SK-N-SH (cell line): ENCODE data around the gene LTF. TPM values are rescaled to one million over a fixed set of nuclear protein-coding genes. Genes with fewer than 3 reads are reported as not detected.

Experiments
- CTCF ChIA-PET: fragments of 300-600, 350-600 bp; formaldehyde crosslinking; extraction: SDS; loops from one replicate; lab custom pipeline; 2021; lab: Yijun Ruan, JAX
- POLR2A ChIA-PET: fragments of 350-600 bp; sonication (Branson Sonifier 250); formaldehyde crosslinking; extraction: SDS; loops from one replicate; lab custom pipeline; 2020; ENCODE audit warnings: antibody characterized with exemption, inconsistent platforms; lab: Yijun Ruan, JAX
- DNase-seq: peaks from one replicate; pipeline ENCODE4 v3.0.0; 2012
- H2AFZ ChIP-seq: fragments of 200-600 bp; sonication (generic); 2 replicates; pipeline ENCODE4 v1.8.1; 2016; ENCODE audit warnings: antibody characterized with exemption, mild to moderate bottlenecking, low read depth
- H3F3A ChIP-seq: fragments of 200-600 bp; sonication (generic); replicated peaks from 2 replicates; pipeline ENCODE3; 2016; ENCODE audit warnings: antibody characterized with exemption, mild to moderate bottlenecking; ENCODE audit not compliant: insufficient read depth
- H3K27ac ChIP-seq, 2 experiments: fragments of 200-500 bp in 1 of 2; fragments of 200-600 bp in 1 of 2; sonication (Bioruptor generic) in 1 of 2; sonication (generic), shearing (Covaris generic) in 1 of 2; 2 replicates each; pipeline versions ENCODE4 v1.5.1 to v1.6.1; 2014 to 2016; ENCODE audit warnings: low read depth in 2 of 2, inconsistent platforms in 1 of 2, low read length in 1 of 2, mild to moderate bottlenecking in 1 of 2, mixed read lengths in 1 of 2
- H3K27me3 ChIP-seq: fragments of 200-600 bp; sonication (generic), shearing (Covaris generic); 2 replicates; pipeline ENCODE4 v1.6.1; 2016; ENCODE audit warnings: mixed run types; ENCODE audit not compliant: insufficient read depth
- H3K36me3 ChIP-seq, 2 experiments: fragments of 200-500 bp in 1 of 2; fragments of 200-600 bp in 1 of 2; sonication (Bioruptor generic) in 1 of 2; sonication (generic) in 1 of 2; replicated peaks in 1 of 2; 2 replicates each; pipeline versions ENCODE3 to v1.5.1; 2014 to 2016; ENCODE audit warnings: low read length in 1 of 2, mild to moderate bottlenecking in 1 of 2; ENCODE audit not compliant: insufficient read depth in 2 of 2, control insufficient read depth in 1 of 2
- H3K4me1 ChIP-seq, 2 experiments: fragments of 200-500 bp in 1 of 2; fragments of 200-600 bp in 1 of 2; sonication (Bioruptor generic) in 1 of 2; sonication (generic), shearing (Covaris generic) in 1 of 2; 2 replicates each; pipeline versions ENCODE4 v1.5.1 to v1.6.1; 2014 to 2016; ENCODE audit warnings: low read depth in 1 of 2, low read length in 1 of 2, mixed run types in 1 of 2; ENCODE audit not compliant: insufficient read depth in 2 of 2, control insufficient read depth in 1 of 2
- H3K4me2 ChIP-seq: fragments of 200-600 bp; sonication (generic), shearing (Covaris generic); 2 replicates; pipeline ENCODE4 v1.6.1; 2017; ENCODE audit warnings: mixed run types
- H3K4me3 ChIP-seq, 2 experiments: fragments of 200-500 bp in 1 of 2; fragments of 200-600 bp in 1 of 2; sonication (Bioruptor generic) in 1 of 2; sonication (generic), shearing (Covaris generic) in 1 of 2; 2 replicates each; pipeline versions ENCODE4 v1.5.1 to v1.8.1; 2014 to 2016; ENCODE audit warnings: low read depth in 2 of 2, inconsistent platforms in 1 of 2, low read length in 1 of 2, mild to moderate bottlenecking in 1 of 2, mixed read lengths in 1 of 2, moderate library complexity in 1 of 2
- H3K79me2 ChIP-seq: fragments of 200-600 bp; sonication (generic); 2 replicates; pipeline ENCODE4 v1.8.1; 2017; ENCODE audit warnings: mild to moderate bottlenecking; ENCODE audit not compliant: insufficient read depth
- H3K9ac ChIP-seq: fragments of 200-600 bp; sonication (generic); 2 replicates; pipeline ENCODE4 v1.6.1; 2017; ENCODE audit warnings: mixed run types
- H3K9me2 ChIP-seq: fragments of 200-600 bp; sonication (generic); 2 replicates; pipeline ENCODE4 v1.6.1; 2017; ENCODE audit warnings: mixed run types
- H3K9me3 ChIP-seq: fragments of 200-600 bp; sonication (generic); 2 replicates; pipeline ENCODE4 v1.6.1; 2017; ENCODE audit warnings: mixed run types, mild to moderate bottlenecking, moderate library complexity
- H4K20me1 ChIP-seq: fragments of 200-600 bp; sonication (generic); 2 replicates; pipeline ENCODE4 v1.6.1; 2017; ENCODE audit warnings: mild to moderate bottlenecking, mixed run types; ENCODE audit not compliant: insufficient read depth
- CHD2 ChIP-seq: fragments of 150-350 bp; IDR thresholded peaks from 2 replicates; pipeline ENCODE4 v1.6.1; 2018; ENCODE audit warnings: low read length; ENCODE audit not compliant: partially characterized antibody
- CTCF ChIP-seq: fragments of 200-600 bp; sonication (generic); IDR thresholded peaks from 2 replicates; pipeline ENCODE4 v1.6.1; 2017; ENCODE audit warnings: antibody characterized with exemption, mild to moderate bottlenecking, moderate library complexity
- ELF1 ChIP-seq: IDR thresholded peaks from 2 replicates; pipeline ENCODE4 v1.4.0; 2012
- EP300 ChIP-seq, 2 experiments: IDR thresholded peaks; 2 replicates each; pipeline versions ENCODE4 v1.4.0 to v1.6.1; 2012; ENCODE audit warnings: borderline replicate concordance in 1 of 2, low read depth in 1 of 2, low read length in 1 of 2
- EZH2phosphoT487 ChIP-seq: fragments of 200-600 bp; sonication (generic); IDR thresholded peaks from 2 replicates; pipeline ENCODE4 v1.6.1; 2017; ENCODE audit warnings: low read depth, mixed run types, mild to moderate bottlenecking, antibody characterized with exemption, moderate library complexity, borderline replicate concordance
- GATA2 ChIP-seq: sonication (generic); formaldehyde crosslinking; IDR thresholded peaks from 2 replicates; pipeline ENCODE4 v1.5.0; 2020; ENCODE audit warnings: mild to moderate bottlenecking, missing genetic modification reagents
- IRF3 ChIP-seq: fragments of 150-350 bp; IDR thresholded peaks from 2 replicates; pipeline ENCODE4 v1.6.1; 2016; ENCODE audit warnings: mild to moderate bottlenecking, low read depth, low read length
- JUND ChIP-seq: IDR thresholded peaks from 2 replicates; pipeline ENCODE4 v1.4.0; 2012
- MAX ChIP-seq: IDR thresholded peaks from 2 replicates; pipeline ENCODE4 v1.4.0; 2012; ENCODE audit warnings: low read depth
- MEF2A ChIP-seq: IDR thresholded peaks from 2 replicates; pipeline ENCODE4 v1.4.0; 2012; ENCODE audit warnings: low read depth, borderline replicate concordance
- NFIC ChIP-seq: IDR thresholded peaks from 2 replicates; pipeline ENCODE4 v1.4.0; 2012; ENCODE audit warnings: borderline replicate concordance
- PBX3 ChIP-seq: IDR thresholded peaks from 2 replicates; pipeline ENCODE4; 2012
- RCOR1 ChIP-seq: fragments of 150-350 bp; IDR thresholded peaks from 2 replicates; pipeline ENCODE4 v1.6.1; 2017; ENCODE audit warnings: antibody characterized with exemption, low read length
- REST ChIP-seq: IDR thresholded peaks from 2 replicates; pipeline ENCODE4 v1.6.1; 2012; ENCODE audit warnings: mild to moderate bottlenecking, low read depth, low read length, moderate library complexity
- RFX5 ChIP-seq: IDR thresholded peaks from 2 replicates; pipeline ENCODE4 v1.6.1; 2012; ENCODE audit warnings: mild to moderate bottlenecking, improper control_type of control experiment, low read length
- SIN3A ChIP-seq: IDR thresholded peaks from 2 replicates; pipeline ENCODE4 v1.6.1; 2012; ENCODE audit warnings: low read depth, mild to moderate bottlenecking, low read length, moderate library complexity, borderline replicate concordance
- SMC3 ChIP-seq: IDR thresholded peaks from 2 replicates; pipeline ENCODE4 v1.6.1; 2012; ENCODE audit warnings: low read depth, low read length, improper control_type of control experiment
- TCF12 ChIP-seq: IDR thresholded peaks from 2 replicates; pipeline ENCODE4 v1.4.0; 2012
- TEAD4 ChIP-seq: IDR thresholded peaks from 2 replicates; pipeline ENCODE4 v1.4.0; 2012; ENCODE audit warnings: mild to moderate bottlenecking, borderline replicate concordance; ENCODE audit not compliant: insufficient read depth
- YY1 ChIP-seq: IDR thresholded peaks from 2 replicates; pipeline ENCODE4 v1.4.0; 2012; ENCODE audit warnings: low read depth, mild to moderate bottlenecking
- WGBS: methylation state at CpG from one replicate; pipeline ENCODE4 v1.1.6; 2017; ENCODE audit warnings: low lambda C conversion rate; 5-methylcytosine and 5-hydroxymethylcytosine counted together
- polyA plus RNA-seq, 3 experiments: library from polyadenylated mRNA; depleted of rRNA; stranded (reverse); fragments of >200 nt; gene quantifications; 2 replicates each; pipeline ENCODE4 v1.2.3, GENCODE V29; 2012

The LTF gene
- polyA plus RNA-seq, 1 of the 3 experiments (the other 2 are of a cell fraction) = not detected

- Histone ChIP-seq H3K79me2 (no peaks in the 10 kb centered on the region), H3K36me3 (no peaks in the 10 kb centered on the region), H3K9me2 (no peaks in the 10 kb centered on the region), H3K9me3 (no peaks in the 10 kb centered on the region), H3K27ac (no peak overlapping the region), H3F3A (no peaks in the 10 kb centered on the region), H3K4me2 (no peak overlapping the region), H3K4me3 (no peak overlapping the region), H2AFZ (no peak overlapping the region), H4K20me1 (no peaks in the 10 kb centered on the region), H3K9ac (no peak overlapping the region), H3K4me1 (peaks cover 0 to 3% of the 10 kb centered on the region in 2 experiments; a peak in 1 of 4 replicates), H3K27me3 (no peaks in the 10 kb centered on the region)
- 61% methylated on average over 6 of the region's 6 CpGs for WGBS
- ChIA-PET POLR2A (no interaction called here), CTCF (interaction anchor here (0.9 to 2.4 kb wide), 4 partner anchors 9 to 210 kb away, joined by 3 to 11 read pairs (median 4); no protein-coding TSS in a partner anchor)
- no peak for DNase-seq
- TF ChIP-seq TEAD4 (no peak), TCF12 (no peak), MAX (no peak), SIN3A (no peak), ELF1 (no peak), EP300 (IDR thresholded peaks at IDR 0.05; ENCODE audit: borderline replicate concordance in 1 of 2, low read depth in 1 of 2, low read length in 1 of 2) (no peak), PBX3 (no peak), GATA2 (CRISPR knock-in tag) (no peak), SMC3 (no peak), YY1 (no peak), CTCF (no peak), REST (no peak), NFIC (no peak), JUND (no peak), MEF2A (no peak), CHD2 (no peak), RFX5 (no peak), RCOR1 (no peak), IRF3 (no peak), EZH2phosphoT487 (no peak)
Observed at GRCh38 chr3:46492890-46493547, 28.3 kb upstream of the LTF start.
